Stimulated activated CD8-positive, alpha-beta memory T cell treated with anti-CD3 and anti-CD28 coated beads, Interleukin-15, amount 100 ng/mL, for 48 hours (primary cell): ENCODE results near the gene ADGRA1.
A peak's percentile ranks its signal among the peaks of the same experiment; 100 is the strongest.
"Not testable (repeated sequence)": the region's sequence is repeated elsewhere in the genome, so short reads cannot be mapped to it uniquely, and the experiment has no call there.

ENCODE experiments used
- DNase-seq, 2 donors: peaks; one replicate each; pipeline ENCODE4 v3.0.0-alpha.2; 2020; ENCODE audit warnings: low read depth in 2 of 2

The ADGRA1 gene

GRCh38 chr10:133096616-133097269 lies 9.0 kb downstream of the ADGRA1 start:
- DNase-seq, result no peak

- no peak for DNase-seq
Observed at GRCh38 chr10:133097418-133097817, 9.7 kb downstream of the ADGRA1 start.

- DNase-seq, result no peak
Observed at GRCh38 chr10:133097961-133098360, 10.2 kb downstream of the ADGRA1 start.

DNA sequence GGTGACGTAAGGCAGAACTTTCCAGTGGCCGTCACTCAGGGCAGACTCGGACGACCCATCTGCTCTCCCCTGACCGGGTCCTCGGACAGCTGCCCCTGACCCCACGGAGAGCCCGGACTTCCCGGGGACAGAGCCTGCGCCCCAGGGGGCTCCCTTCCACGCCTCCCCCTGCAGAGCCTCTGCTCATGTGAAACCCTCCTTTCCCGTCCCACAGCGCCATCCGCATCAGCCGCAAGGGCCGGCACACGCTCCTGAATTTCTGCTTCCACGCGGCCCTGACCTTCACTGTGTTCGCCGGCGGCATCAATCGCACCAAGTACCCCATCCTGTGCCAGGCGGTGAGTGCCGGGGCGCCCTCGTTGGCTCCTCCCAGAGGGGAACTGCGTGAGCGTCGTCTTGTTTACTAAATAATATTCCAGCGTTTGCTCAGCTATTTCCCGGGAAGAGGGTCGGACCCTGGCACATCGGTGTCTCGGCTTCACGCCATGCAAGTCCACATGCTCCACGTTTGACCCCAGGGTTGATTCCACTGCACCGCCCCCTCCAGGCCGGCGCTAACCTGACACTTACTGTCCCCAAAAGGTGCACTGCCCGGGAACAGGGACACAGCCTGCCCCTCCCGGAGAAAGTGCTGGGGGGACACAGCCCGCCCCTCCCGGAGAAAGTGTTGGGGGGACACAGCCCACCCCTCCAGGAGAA lies 10.9 kb downstream of the ADGRA1 start:
- DNase-seq, result no peak

DNA sequence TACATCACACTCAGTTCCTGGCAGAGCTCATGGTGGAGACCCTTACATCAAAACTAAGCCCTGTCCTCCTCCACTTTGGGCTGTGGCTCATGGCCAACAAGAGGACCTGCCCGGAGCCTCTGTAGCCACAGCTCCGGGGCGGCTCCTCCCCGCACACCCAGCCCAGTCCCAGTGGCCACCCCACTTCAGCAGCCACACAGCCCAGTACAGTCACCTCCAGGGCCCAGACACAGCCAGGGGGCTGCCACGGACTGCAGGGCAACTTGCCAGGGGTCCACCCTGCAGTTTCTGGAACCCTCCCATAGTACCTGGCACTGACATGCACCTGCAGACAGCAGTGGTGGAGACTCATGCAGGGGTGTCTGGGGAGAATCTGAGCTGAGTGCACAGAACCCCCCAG lies 11.8 kb downstream of the ADGRA1 start:
- no peak for DNase-seq

- DNase-seq, result no peak
Observed at GRCh38 chr10:133100186-133100585, 12.5 kb downstream of the ADGRA1 start.

DNA sequence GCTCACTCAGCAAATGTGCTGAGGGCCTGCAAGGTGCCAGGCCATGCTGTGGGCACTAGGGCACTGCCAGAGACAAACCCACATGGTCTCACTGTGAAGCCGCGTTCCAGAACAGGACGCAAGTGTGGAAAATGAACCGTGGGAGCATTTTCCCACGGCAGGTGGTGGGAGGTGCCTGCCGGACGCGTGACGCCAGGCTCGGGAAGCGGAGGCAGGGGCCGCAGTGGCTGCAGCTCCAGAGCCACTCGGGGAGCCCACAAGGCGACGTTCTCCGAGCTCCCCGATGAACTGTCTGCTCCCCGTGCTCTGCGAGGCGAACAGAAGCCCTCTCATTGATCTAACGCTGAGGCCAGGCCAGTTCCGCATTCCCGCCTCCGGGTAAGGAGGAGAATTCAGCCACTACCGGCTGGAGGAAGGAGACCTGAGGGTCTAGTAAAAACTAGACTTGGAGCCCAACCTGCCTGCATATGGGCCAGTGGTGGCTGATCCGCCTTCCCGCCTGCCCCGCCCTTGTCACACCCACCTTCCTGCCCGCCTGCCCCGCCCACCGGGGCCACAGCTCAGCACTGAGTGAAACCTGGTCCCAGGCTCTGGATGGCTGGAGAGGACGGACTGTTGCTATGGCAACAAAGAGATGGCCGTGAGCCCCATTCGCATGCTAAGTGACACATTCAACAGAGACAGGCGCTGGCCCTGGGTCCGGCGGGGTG lies 13.1 kb downstream of the ADGRA1 start:
- peak; percentile 6 to 19 for DNase-seq

DNA sequence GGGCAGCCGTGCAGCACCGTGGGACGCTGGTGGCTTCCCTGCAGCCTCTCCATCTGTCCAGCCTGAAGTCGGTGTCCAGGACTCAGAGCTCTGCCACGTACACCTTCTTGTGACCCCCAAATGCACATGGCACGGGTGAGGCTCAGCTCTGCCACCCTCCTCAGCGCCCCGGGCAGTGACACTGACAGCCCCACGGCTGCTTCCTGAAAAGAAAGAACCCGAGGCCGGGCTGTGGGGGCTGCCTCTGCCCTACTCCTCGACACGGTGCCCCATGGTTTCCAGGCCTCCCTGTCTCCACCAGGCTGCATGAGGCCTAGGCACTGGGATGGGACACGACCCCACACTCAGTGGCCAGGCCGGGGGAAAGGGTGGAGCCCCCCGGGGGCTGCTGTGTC lies 13.7 kb downstream of the ADGRA1 start:
- DNase-seq, result no peak

DNA sequence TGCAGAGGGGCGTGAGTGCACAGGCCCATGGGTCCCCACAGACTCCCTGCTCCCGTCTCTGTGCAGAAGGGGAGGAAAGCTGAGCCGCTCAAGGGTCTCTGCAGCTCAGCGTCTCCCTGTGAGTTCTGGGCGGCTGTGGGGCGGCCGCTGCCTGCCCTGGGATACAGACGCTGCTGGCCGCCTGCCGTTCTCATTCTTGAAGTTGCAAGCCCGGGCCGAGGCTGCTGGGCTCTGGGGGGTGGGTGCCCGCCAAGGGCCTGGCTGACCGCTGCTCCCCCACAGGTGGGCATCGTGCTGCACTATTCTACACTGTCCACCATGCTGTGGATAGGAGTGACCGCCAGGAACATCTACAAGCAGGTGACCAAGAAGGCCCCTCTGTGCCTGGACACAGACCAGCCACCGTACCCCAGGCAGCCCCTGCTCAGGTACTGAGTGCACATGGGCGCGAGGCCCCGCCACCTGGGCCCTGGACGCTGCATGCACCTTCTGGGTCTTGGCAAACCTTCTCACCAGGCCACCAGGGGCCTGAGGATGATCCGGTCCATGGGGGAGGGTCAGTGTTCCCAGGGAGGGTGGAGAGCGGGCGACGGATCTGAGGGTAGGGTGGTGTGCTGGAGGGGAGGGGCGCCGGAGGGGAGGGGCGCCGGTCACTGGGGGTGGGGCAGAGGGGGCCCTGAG lies 14.8 kb downstream of the ADGRA1 start:
- no peak for DNase-seq

GRCh38 chr10:133103311-133103910 lies 15.7 kb downstream of the ADGRA1 start:
- DNase-seq, result no peak

- DNase-seq, result no peak
Observed at GRCh38 chr10:133104068-133104962, 16.6 kb downstream of the ADGRA1 start.

- no peak for DNase-seq
Observed at GRCh38 chr10:133104963-133105640, 17.4 kb downstream of the ADGRA1 start.

DNA sequence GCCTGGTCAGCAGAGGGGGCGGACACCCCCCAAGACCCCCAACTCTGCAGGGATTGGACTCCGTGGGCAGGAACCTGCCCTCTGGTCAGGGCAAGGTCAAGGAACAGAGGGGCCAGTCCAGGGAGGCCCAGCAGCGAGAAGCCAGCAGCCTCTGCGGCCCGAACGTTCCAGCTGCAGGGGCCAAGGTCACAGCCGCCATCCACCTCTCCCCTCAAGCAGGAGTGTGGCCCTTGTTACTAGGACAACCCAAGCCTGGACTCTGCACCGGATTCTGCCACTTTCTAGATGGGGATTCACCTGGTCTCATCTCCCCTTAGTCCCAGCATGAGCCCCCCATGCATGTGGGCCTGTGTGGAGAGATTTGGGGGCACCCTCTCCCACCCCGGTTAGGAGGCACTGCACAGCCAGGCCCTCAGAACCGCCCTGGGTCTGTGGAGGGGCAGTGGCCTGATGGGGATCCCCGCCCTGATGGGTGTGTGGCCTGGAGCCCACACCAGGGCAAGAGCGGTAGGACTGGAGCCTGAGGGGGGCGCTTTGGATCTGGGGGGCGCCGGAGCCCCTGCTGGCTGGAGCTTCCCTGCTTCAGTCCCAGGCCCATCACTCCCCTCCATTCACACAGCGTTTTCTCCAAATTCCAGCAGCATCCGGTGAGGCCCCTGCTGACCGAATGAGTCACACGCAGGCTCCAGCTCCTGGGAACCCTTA lies 18.1 kb downstream of the ADGRA1 start:
- no peak for DNase-seq

DNA sequence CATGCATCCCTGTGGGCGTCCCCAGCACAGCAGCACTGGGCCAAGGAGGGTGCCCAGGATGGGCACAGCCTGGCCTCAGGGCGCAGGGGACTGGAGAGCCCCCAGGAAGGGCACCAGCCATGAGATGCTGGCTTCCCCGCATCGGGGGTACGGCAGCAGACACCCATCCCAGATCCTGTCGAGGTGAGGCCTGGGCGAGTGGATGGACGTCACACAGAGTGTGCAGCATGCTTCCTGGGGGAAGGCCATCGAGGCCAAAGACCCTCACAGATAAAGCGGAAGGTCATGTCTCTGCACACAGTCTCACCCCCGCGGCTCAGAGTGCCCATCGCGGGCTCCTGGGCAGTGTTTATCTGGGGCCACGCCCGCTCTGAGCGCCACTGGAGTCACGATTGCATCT lies 18.8 kb downstream of the ADGRA1 start:
- DNase-seq, result no peak

GRCh38 chr10:133107442-133107841 lies 19.7 kb downstream of the ADGRA1 start:
- no peak for DNase-seq

GRCh38 chr10:133109711-133110110 lies 22.0 kb downstream of the ADGRA1 start:
- DNase-seq, result no peak

GRCh38 chr10:133110133-133110532 lies 22.4 kb downstream of the ADGRA1 start:
- no peak for DNase-seq

DNA sequence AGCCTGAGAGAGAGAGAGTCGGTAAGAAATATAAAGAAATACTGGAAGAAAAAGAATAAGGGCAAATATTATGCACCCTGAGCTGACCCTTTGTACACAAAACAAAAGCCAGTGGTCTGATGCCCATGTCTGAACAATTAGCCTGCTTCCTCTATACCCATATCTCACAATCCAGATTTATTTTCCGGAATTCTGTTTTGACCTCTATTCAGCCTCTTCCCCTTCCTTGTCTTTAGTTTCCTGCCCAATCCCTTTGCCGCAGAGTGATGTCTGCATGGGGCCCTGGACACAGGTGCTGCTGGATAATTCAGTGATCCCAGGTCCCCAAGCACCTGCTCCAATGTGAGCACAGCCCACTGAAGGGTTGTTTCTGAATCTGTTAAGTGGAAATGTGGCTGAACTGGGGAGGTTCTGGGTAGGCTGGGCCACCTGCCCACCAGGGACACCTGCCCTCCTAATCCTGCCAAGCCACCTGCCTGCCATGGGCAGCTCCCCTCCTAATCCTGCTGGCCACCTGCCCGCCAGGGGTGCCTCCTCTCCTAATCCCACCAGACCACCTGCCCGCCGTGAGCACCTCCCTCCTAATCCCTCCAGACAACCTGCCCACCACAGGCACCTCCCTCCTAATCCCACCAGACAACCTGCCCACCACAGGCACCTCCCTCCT lies 23.0 kb downstream of the ADGRA1 start:
- DNase-seq, result no peak

- not testable (repeated sequence) for DNase-seq
Observed at GRCh38 chr10:133111640-133112039, 23.9 kb downstream of the ADGRA1 start.
